ENCODE measurements around the gene ALG8.
A peak's percentile ranks its signal among the peaks of the same experiment; 100 is the strongest.
"Not testable (repeated sequence)": the region's sequence is repeated elsewhere in the genome, so short reads cannot be mapped to it uniquely, and the experiment has no call there.

Gene ALG8

DNA sequence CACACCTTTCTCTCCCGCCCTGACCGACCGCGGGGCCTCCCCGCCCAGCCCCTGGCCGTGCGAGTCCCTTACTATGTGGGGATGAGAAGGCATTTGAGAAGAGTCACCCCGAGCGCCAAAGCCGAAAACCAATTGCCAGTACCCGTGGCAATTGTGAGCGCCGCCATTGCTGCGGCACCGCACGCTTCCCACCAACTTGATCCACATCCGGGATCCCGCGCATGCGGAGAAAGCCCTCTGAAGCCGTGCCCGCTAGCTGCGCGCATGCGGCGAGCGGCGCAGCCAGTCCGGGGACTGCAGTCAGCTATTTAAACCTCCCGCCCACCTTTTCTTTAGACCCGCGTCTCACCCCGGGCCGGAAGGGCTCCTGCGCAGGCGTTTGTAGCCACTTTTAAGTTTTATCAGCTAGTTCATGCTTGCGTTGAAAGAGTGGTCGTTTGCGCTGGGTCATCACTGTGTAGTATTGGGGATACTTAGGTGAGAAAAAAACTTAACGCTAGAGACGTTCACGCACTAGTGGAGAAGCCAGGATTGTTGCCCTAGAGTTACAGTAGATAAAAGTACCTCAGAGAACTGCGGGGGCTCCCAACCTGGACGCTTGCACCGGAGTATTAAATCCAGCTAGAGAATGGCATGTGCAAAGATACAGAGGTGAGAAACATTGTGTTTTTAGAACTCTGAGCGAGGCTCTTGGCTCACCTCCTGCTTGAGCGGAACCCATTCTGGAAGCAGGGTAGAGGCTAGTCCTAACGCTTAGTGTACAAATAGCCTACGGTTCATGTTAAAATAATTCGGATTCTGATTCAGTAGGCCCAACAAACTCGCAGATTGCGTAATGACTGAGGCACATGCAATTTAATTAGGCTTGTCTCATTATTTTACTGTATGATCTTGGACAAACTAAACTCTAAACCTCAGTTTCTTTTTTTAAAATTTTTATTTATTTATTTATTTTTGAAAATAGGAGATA lies at the start of gene ALG8:
Gene ALG8, minus strand, starts transcription at position 205 of the 970 bp plus-strand sequence. Its CDS starts 38 bp downstream, at position 167.
- DNase-seq (ENCODE audit: low read depth), result peak; percentile 95

GRCh38 chr11:78188286-78189173 lies 49.1 kb upstream of the ALG8 start, which contains the start of the genes KCTD21 and USP35:
Gene KCTD21 (minus strand): TSS chr11:78188626. CDS start chr11:78174554, 14,072 bp downstream.
Gene USP35 (plus strand): TSS chr11:78188919. CDS start chr11:78196246, 7,327 bp downstream.
- peak; percentile 80 for DNase-seq (ENCODE audit: low read depth)

- DNase-seq (ENCODE audit: low read depth), result peak; percentile 53
Observed at GRCh38 chr11:78187366-78188285, 48.2 kb upstream of the ALG8 start.

DNA sequence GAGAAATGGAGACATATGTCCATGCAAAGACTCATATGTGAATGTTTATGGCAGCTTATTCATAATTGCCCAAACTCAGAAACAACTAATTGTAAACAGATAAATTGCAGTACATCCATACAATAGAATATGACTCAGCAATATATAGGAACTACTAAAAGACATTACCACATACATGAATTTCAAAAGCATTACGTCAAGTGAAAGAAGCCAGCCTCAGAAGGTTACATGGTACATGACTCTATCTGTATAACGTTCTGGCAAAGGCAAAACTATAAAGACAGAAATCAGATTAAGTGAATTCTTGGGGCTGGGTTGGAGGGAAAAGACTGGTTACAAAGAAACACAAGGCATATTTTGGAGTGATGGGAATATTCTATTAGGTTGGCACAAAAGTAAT lies 41.8 kb upstream of the ALG8 start:
- DNase-seq (ENCODE audit: low read depth), result no peak

DNA sequence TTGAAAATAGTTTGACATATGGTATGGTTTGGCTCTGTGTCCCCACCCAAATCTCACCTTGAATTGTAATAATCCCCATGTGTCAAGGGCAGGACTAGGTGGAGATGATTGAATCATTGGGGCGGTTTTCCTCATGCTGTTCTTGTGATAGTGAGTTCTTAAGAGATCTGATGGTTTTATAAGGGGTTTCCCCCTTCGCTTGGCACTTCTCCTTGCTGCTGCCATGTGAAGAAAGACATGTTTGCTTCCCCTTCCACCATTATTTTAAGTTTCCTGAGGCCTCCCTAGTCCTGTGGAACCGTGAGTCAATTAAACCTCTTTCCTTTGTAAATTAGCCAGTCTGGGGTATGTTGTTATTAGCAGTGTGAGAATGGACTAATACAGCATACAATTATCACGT lies 41.3 kb upstream of the ALG8 start:
- DNase-seq (ENCODE audit: low read depth), result no peak

DNA sequence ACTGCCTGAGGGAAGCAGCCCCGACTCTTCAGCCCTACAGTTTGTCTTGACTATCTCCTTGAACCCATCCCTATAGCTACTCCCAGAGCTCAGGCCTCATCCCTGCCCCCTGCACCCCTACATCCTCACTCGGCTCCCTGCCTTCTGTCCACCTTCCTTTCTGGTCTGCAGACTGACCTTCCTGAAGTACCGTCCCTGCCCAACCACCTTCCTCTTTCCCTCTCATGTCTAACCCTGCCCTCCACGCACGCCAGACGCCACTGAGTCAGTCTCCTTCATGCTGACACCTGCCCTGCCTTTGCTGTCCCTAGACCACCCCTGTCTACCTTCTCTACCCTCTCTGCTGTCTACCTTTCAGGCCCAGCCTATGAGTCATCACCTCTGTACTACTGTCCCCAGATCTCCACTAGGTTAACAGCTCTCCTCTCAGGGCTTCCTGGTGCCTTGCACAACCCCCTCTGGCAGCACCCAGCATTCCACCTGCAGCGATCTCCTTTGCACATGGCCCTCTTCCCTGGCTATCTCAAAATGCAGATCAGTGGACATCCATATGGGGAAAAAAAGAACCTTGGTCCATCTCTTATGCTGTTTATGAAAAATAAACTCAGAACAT lies 40.1 kb upstream of the ALG8 start:
- DNase-seq (ENCODE audit: low read depth), result no peak

- no peak for DNase-seq (ENCODE audit: low read depth)
Observed at GRCh38 chr11:78177216-78177615, 37.8 kb upstream of the ALG8 start.

DNA sequence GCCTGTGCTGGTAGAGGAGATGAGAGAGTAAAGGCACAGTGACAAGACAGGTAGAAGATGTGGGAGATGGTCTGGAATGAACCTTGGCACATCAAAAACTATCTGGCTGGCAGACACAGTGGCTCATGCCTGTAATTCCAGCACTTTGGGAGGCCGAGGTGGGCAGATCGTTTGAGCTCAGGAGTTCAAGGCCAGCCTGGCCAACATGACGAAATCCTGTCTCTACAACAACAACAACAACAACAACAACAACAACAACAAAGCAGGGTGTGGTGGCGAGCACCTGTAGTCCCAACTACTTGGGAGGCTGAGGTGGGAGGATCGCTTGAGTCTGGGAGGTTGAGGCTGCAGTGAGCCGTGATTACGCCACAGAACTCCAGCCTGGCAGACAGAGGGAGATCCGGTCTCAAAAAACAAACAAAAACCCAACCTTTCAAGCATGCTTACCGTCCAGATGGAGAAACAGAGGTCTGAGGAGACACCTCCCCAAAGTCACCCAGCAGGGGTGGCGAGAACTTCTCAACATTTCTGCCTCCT lies 37.2 kb upstream of the ALG8 start:
- DNase-seq (ENCODE audit: low read depth), result no peak

DNA sequence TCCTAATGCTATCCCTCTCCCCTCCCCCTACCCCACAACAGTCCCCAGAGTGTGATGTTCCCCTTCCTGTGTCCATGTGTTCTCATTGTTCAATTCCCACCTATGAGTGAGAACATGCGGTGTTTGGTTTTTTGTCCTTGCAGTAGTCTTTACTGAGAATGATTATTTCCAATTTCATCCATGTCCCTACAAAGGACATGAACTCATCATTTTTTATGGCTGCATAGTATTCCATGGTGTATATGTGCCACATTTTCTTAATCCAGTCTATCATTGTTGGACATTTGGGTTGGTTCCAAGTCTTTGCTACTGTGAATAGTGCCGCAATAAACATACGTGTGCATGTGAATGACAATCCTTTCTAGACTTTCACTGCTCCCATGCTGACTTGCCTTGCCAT lies 36.4 kb upstream of the ALG8 start:
- not testable (repeated sequence) for DNase-seq (ENCODE audit: low read depth)

GRCh38 chr11:78171951-78172350 lies 32.5 kb upstream of the ALG8 start:
- DNase-seq (ENCODE audit: low read depth), result no peak

DNA sequence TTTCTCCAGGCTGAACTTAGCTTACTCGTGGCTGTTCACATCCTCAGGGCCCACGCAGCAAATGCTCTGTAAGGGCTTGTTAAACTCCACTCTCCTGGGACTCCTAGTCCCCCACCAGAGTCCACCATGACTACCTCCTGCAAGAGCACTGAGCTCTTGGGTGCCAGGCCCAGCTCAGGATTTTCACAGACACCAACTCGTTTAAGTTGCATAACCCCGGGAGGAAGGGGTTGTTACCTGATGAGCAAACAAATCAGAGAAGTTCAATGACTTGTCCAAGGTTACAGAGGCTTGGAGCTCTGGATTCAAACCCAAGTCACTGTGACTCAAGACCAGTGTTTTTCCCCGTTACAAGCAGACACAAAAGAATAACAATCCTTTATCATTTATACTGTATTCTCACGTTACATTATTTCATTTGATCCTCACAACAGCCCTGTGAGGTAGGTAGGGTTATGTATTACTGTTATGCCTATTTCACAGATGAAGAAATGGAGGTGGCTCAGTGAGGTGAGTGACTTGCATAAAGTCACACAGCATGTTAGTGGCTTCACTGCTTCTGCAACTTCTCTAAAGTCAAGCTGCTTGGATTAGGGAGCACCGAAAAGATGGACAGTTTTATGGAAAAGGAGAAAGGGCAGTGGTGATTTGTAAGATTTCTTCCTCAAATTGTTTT lies 31.6 kb upstream of the ALG8 start:
- no peak for DNase-seq (ENCODE audit: low read depth)

GRCh38 chr11:78170413-78170812 lies 31.0 kb upstream of the ALG8 start:
- no peak for DNase-seq (ENCODE audit: low read depth)

DNA sequence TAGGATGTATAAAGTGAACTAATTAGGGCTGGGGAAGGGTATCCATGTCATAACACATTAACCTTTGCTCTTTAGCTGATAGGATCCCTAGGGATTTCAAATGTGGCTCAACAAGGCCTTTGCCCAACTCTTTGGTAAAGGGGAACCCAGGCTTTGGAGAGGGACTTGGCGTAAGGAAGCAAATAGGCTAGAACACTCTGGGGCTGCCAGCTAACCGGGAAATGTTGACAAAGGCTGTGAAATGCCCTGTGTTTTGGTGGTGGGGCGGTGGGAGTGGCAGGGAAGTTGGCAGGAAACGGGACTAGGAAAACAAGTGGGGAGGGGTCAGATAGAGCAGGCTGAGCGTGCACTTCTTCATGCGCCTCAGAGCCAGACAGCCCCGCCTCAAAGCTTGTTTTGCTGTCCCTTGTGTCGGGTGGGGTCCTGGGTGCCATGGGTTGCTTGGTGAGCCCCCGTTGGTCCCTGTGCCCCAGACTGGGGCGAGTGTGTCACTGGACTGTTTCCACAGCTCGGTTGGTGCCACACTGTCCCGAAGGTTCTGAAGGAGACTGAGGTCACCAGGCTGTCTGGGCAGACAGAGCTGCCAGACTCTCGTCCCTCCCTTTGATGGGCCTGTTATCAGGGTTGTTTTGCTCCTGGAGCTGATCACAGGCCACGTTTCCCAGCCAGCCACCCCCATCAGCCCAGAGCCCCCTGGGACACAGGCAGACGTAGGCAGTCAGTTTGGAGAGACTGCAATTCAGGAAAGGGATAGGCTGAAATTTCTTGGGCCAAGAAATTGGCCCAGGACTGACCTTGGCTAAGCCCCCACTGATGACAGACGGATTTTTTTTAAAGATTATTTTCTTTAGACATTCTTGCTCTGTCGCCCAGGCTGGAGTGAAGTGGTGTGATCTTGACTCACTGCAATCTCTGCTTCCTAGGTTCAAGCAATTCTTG lies 29.4 kb upstream of the ALG8 start:
- no peak for DNase-seq (ENCODE audit: low read depth)

GRCh38 chr11:78166855-78167469 lies 27.5 kb upstream of the ALG8 start:
- no peak for DNase-seq (ENCODE audit: low read depth)

DNA sequence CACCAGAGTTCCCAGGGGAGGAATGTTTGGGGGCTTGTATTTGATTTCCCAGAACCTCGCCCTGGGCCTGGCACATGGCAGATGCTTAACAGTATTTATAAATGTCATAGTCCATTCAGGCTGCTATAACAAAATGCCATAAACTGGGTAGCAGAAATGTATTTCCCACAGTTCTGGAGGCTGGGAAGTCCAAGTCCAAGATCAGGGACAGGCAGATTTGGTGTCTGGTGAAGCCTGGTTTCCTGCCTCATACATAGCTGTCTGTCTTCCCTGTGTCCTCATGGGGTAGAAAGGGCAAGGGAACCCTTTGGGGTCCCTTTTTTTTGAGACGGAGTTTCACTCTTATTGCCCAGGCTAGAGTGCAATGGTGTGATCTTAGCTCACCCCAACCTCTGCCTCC lies 25.0 kb upstream of the ALG8 start:
- DNase-seq (ENCODE audit: low read depth), result no peak

DNA sequence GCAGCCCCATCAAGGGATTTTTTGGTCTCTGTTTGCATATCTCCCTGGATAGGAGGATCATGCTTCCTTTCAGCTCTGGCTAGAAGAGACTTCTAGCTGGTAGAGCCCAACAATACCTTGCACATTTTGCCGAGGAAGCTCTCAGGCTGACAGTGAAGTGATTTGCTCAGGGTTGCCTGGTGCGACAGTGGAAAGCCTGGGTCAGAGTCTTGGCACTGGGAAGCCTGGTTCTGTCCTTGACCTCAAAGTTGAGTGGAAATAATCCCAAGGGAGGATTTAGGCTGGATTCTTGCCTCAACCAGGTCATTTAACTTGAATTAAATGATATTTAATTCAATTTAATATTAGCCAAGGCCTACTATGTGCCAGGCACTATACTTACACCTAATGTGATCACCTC lies 24.4 kb upstream of the ALG8 start:
- no peak for DNase-seq (ENCODE audit: low read depth)

DNA sequence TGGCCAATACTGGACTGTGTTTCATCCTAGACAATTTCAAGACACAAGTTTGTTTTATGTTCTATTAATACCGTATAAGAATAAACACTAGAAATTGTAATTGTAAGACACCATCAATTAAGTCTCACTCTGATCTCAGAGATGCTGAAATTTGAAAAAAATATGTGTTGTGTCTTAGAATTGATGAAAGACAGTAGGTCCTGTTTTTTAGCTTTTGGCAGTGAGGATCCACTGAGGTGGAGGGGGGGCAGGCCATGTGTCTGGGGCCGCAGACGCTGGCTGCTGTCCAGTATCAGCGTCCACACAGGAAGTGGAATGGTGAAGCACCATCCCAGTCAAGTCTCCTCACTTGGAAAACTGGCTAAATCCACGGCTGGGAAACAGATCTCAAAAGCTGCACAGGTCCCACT lies 22.5 kb upstream of the ALG8 start:
- no peak for DNase-seq (ENCODE audit: low read depth)

- no peak for DNase-seq (ENCODE audit: low read depth)
Observed at GRCh38 chr11:78161346-78161745, 21.9 kb upstream of the ALG8 start.

GRCh38 chr11:78160557-78160956 lies 21.1 kb upstream of the ALG8 start:
- no peak for DNase-seq (ENCODE audit: low read depth)
